Measurements from ENCODE around the gene CD247. TPM values are rescaled to one million over a fixed set of nuclear protein-coding genes. Genes with fewer than 3 reads are reported as not detected.

CD247 gene
- polyA plus RNA-seq, 1 of the 3 experiments (the other 2 are of a cell fraction) = 0.08 TPM

GRCh38 chr1:167438171-167439138, 79.9 kb downstream of the CD247 start:
- Histone ChIP-seq H3K27me3 (ENCODE audit: insufficient read depth) (no peaks in the 10 kb centered on the region; the same call in 1 of the 2 replicates), H3K9ac (no peak overlapping the region), H3K4me3 (ENCODE audit: low read depth in 2 of 2, low read length in 1 of 2) (no peak overlapping the region), H3K79me2 (ENCODE audit: insufficient read depth) (no peaks in the 10 kb centered on the region), H3K4me1 (ENCODE audit: control insufficient read depth in 1 of 2, insufficient read depth in 2 of 2, low read depth in 1 of 2, low read length in 1 of 2) (peaks cover 0 to 7% of the 10 kb centered on the region in 2 experiments; a peak in 1 of 4 replicates), H4K20me1 (ENCODE audit: insufficient read depth) (no peaks in the 10 kb centered on the region), H3K27ac (ENCODE audit: low read depth in 2 of 2, low read length in 1 of 2) (no peak overlapping the region), H2AFZ (ENCODE audit: low read depth) (no peak overlapping the region), H3K9me2 (no peaks in the 10 kb centered on the region), H3F3A (replicated peaks; ENCODE audit: insufficient read depth) (no peaks in the 10 kb centered on the region), H3K9me3 (peaks cover 4% of the 10 kb centered on the region; the same call in 1 of the 2 replicates), H3K4me2 (peak overlapping the region; percentile 71), H3K36me3 (replicated peaks in 1 of 2; ENCODE audit: control insufficient read depth in 1 of 2, insufficient read depth in 2 of 2, low read length in 1 of 2) (no peaks in the 10 kb centered on the region)
- DNase-seq = no peak
- ChIA-PET CTCF (interaction anchor here (0.8 to 2.9 kb wide), 11 partner anchors 17 to 372 kb away, joined by 3 to 28 read pairs (median 4); no protein-coding TSS in a partner anchor), POLR2A (no interaction called here)
- TF ChIP-seq MAX (IDR thresholded peaks at IDR 0.05; ENCODE audit: low read depth) (no peak), CHD2 (IDR thresholded peaks at IDR 0.05; ENCODE audit: low read length, partially characterized antibody) (no peak), ELF1 (IDR thresholded peaks at IDR 0.05) (no peak), EZH2phosphoT487 (IDR thresholded peaks at IDR 0.05; ENCODE audit: borderline replicate concordance, low read depth) (no peak), RAD21 (IDR thresholded peaks at IDR 0.05; ENCODE audit: low read length) (no peak), ZBTB33 (IDR thresholded peaks at IDR 0.05; ENCODE audit: borderline replicate concordance, low read depth) (no peak), TAF1 (IDR thresholded peaks at IDR 0.05; ENCODE audit: borderline replicate concordance, low read depth, low read length) (no peak), RCOR1 (IDR thresholded peaks at IDR 0.05; ENCODE audit: low read length) (no peak)
- 74% methylated on average over 14 of the region's 17 CpGs for WGBS (ENCODE audit: low lambda C conversion rate)

GRCh38 chr1:167435484-167435883, 82.8 kb downstream of the CD247 start:
- Histone ChIP-seq H3K79me2 (ENCODE audit: insufficient read depth) (no peaks in the 10 kb centered on the region), H3K9ac (no peak overlapping the region), H3K4me1 (ENCODE audit: control insufficient read depth in 1 of 2, insufficient read depth in 2 of 2, low read depth in 1 of 2, low read length in 1 of 2) (peaks cover 0 to 7% of the 10 kb centered on the region in 2 experiments; a peak in 1 of 4 replicates), H3K36me3 (replicated peaks in 1 of 2; ENCODE audit: control insufficient read depth in 1 of 2, insufficient read depth in 2 of 2, low read length in 1 of 2) (no peaks in the 10 kb centered on the region), H3K4me3 (ENCODE audit: low read depth in 2 of 2, low read length in 1 of 2) (no peak overlapping the region), H2AFZ (ENCODE audit: low read depth) (no peak overlapping the region), H3F3A (replicated peaks; ENCODE audit: insufficient read depth) (no peaks in the 10 kb centered on the region), H3K9me2 (no peaks in the 10 kb centered on the region), H3K4me2 (no peak overlapping the region), H3K27ac (ENCODE audit: low read depth in 2 of 2, low read length in 1 of 2) (no peak overlapping the region), H3K27me3 (ENCODE audit: insufficient read depth) (no peaks in the 10 kb centered on the region; the same call in 1 of the 2 replicates), H4K20me1 (ENCODE audit: insufficient read depth) (no peaks in the 10 kb centered on the region), H3K9me3 (peaks cover 4% of the 10 kb centered on the region; the same call in 1 of the 2 replicates)
- CTCF ChIA-PET = no interaction called here
- no peak for TF ChIP-seq NRF1 (IDR thresholded peaks at IDR 0.05; ENCODE audit: low read depth, low read length)
- TF ChIP-seq ELF1 (IDR thresholded peaks at IDR 0.05) = no peak
- no peak for TF ChIP-seq RCOR1 (IDR thresholded peaks at IDR 0.05; ENCODE audit: low read length)
- no peak for TF ChIP-seq EZH2phosphoT487 (IDR thresholded peaks at IDR 0.05; ENCODE audit: borderline replicate concordance, low read depth)
- TF ChIP-seq EP300 (IDR thresholded peaks at IDR 0.05; ENCODE audit: borderline replicate concordance in 1 of 2, low read depth in 1 of 2, low read length in 1 of 2) = no peak
- TF ChIP-seq USF2 (IDR thresholded peaks at IDR 0.05; ENCODE audit: borderline replicate concordance, low read depth, low read length) = no peak
- no peak for TF ChIP-seq RAD21 (IDR thresholded peaks at IDR 0.05; ENCODE audit: low read length)
- TF ChIP-seq CHD2 (IDR thresholded peaks at IDR 0.05; ENCODE audit: low read length, partially characterized antibody) = no peak
- no peak for TF ChIP-seq SMC3 (IDR thresholded peaks at IDR 0.05; ENCODE audit: low read depth, low read length)
- TF ChIP-seq NFIC (IDR thresholded peaks at IDR 0.05; ENCODE audit: borderline replicate concordance) = no peak
- TF ChIP-seq FOXM1 (IDR thresholded peaks at IDR 0.05; ENCODE audit: low read depth) = no peak
- TF ChIP-seq GABPA (IDR thresholded peaks at IDR 0.05; ENCODE audit: low read depth) = no peak
- no peak for TF ChIP-seq ZBTB33 (IDR thresholded peaks at IDR 0.05; ENCODE audit: borderline replicate concordance, low read depth)
- POLR2A ChIA-PET = no interaction called here
- no peak for DNase-seq
- WGBS (ENCODE audit: low lambda C conversion rate) = 75% methylated on average over 4 of the region's 4 CpGs

Measured in SK-N-SH (cell line).